K562 (cell line): ENCODE results near the gene MMP15. TPM values are rescaled to one million over a fixed set of nuclear protein-coding genes. Genes with fewer than 3 reads are reported as not detected.

ENCODE experiments used
- ATAC-seq: fragments of 200-7000 bp; cut with Tn5 transposase; 3 replicates; pipeline ENCODE4 v1.9.1; 2020; ENCODE audit warnings: moderate library complexity
- BruUV-seq: library from RNA; stranded (reverse); fragments of 400-500 nt; replicated peaks from 2 replicates; lab custom pipeline; 2021; lab: Mats Ljungman, UMichigan
- CTCF ChIA-PET: fragments of 300-600 bp; formaldehyde crosslinking; extraction: SDS; loops from one replicate; lab custom pipeline; 2021; ENCODE audit warnings: low intra/inter-chr PET ratio; lab: Yijun Ruan, JAX
- POLR2A ChIA-PET: fragments of 300-600, 350-650 bp; sonication (Branson Sonifier 250); formaldehyde crosslinking; extraction: SDS; loops from one replicate; lab custom pipeline; 2021; ENCODE audit warnings: antibody characterized with exemption, inconsistent platforms; lab: Yijun Ruan, JAX
- DNase-seq, 4 experiments: peaks; one replicate each; pipeline versions ENCODE4 v3.0.0 to v3.0.0-alpha.2; 2011 to 2018; ENCODE audit warnings: low spot score in 3 of 4, mixed read lengths in 3 of 4; ENCODE audit errors: extremely low read depth in 1 of 4
- FAIRE-seq: peaks from 2 replicates; lab custom pipeline; 2011; peaks lifted over from hg19 to GRCh38; lab: Jason Lieb, UNC
- H2AFZ ChIP-seq: 2 replicates; pipeline ENCODE4 v1.6.0; 2011; ENCODE audit warnings: low read depth, low read length, control low read depth, inconsistent platforms
- H3K27ac ChIP-seq: fragments of 200-600 bp; 3 replicates; pipeline ENCODE4 v1.8.0; 2011; ENCODE audit warnings: low read depth, mild to moderate bottlenecking, control low read depth, inconsistent platforms, low read length, moderate library complexity, mixed read lengths; ENCODE audit errors: extremely low read depth
- H3K27me3 ChIP-seq, 2 experiments: fragments of 300-600 bp in 1 of 2; 2 replicates in 1 of 2; 3 replicates in 1 of 2; pipeline versions ENCODE4 v1.6.0 to v1.8.0; 2011; ENCODE audit warnings: inconsistent platforms in 2 of 2, low read length in 2 of 2, mild to moderate bottlenecking in 1 of 2, mixed read lengths in 1 of 2, moderate library complexity in 1 of 2; ENCODE audit not compliant: control insufficient read depth in 2 of 2, insufficient read depth in 2 of 2
- H3K36me3 ChIP-seq: fragments of 300-600 bp; 3 replicates; pipeline ENCODE4 v1.8.0; 2011; ENCODE audit warnings: mild to moderate bottlenecking, low read length, inconsistent platforms; ENCODE audit not compliant: control insufficient read depth, insufficient read depth
- H3K4me1 ChIP-seq, 2 experiments: fragments of 200-600 bp in 1 of 2; replicated peaks in 1 of 2; 2 replicates in 1 of 2; 3 replicates in 1 of 2; pipeline versions ENCODE4 v1.5.1 to v1.8.0; 2011; ENCODE audit warnings: inconsistent platforms in 2 of 2, low read length in 2 of 2, mild to moderate bottlenecking in 1 of 2, mixed read lengths in 1 of 2, moderate library complexity in 1 of 2; ENCODE audit not compliant: control insufficient read depth in 2 of 2, insufficient read depth in 2 of 2
- H3K4me2 ChIP-seq: 2 replicates; pipeline ENCODE4 v1.6.1; 2011; ENCODE audit warnings: low read length, control low read depth, inconsistent platforms, mixed read lengths; ENCODE audit not compliant: insufficient read depth
- H3K4me3 ChIP-seq: fragments of 200-600 bp; sonication (generic), shearing (Covaris generic); 2 replicates; pipeline ENCODE4 v1.5.1; 2016; ENCODE audit warnings: control low read depth, inconsistent platforms
- H3K79me2 ChIP-seq: fragments of 200-600 bp; 3 replicates; pipeline ENCODE4 v1.8.0; 2011; ENCODE audit warnings: low read length, inconsistent platforms; ENCODE audit not compliant: control insufficient read depth, insufficient read depth
- H3K9ac ChIP-seq, 2 experiments: 2 replicates each; pipeline versions ENCODE4 v1.6.0 to v1.6.1; 2011; ENCODE audit warnings: low read depth in 2 of 2, low read length in 2 of 2, control low read depth in 1 of 2, inconsistent platforms in 1 of 2, mild to moderate bottlenecking in 1 of 2, mixed read lengths in 1 of 2; ENCODE audit not compliant: insufficient read depth in 1 of 2
- H3K9me1 ChIP-seq: one replicate; pipeline ENCODE4 v1.6.0; 2011; ENCODE audit warnings: inconsistent platforms, mild to moderate bottlenecking, low read length, moderate library complexity; ENCODE audit not compliant: control insufficient read depth, insufficient read depth
- H3K9me3 ChIP-seq: replicated peaks from 2 replicates; pipeline ENCODE4 v1.5.1; 2011; ENCODE audit warnings: low read depth, low read length, inconsistent platforms; ENCODE audit not compliant: control insufficient read depth, insufficient read depth
- H4K20me1 ChIP-seq: replicated peaks from 2 replicates; pipeline ENCODE4 v1.6.1; 2011; ENCODE audit warnings: low read length, inconsistent platforms, mixed read lengths; ENCODE audit not compliant: control insufficient read depth, insufficient read depth
- BCOR ChIP-seq: fragments of 450-650 bp; IDR thresholded peaks from 2 replicates; pipeline ENCODE4 v1.6.1; 2016
- MYNN ChIP-seq, 2 experiments: sonication (generic); formaldehyde crosslinking in 1 of 2; IDR thresholded peaks; 2 replicates each; pipeline versions ENCODE4 v1.5.0 to v1.6.1; 2016 to 2020; ENCODE audit warnings: antibody characterized with exemption in 1 of 2, missing genetic modification reagents in 1 of 2
- POLR2B ChIP-seq: fragments of 450-650 bp; IDR thresholded peaks from 2 replicates; pipeline ENCODE4 v1.6.1; 2018; ENCODE audit warnings: low read depth; ENCODE audit not compliant: partially characterized antibody
- RBFOX2 ChIP-seq: fragments of 200-400 bp; formaldehyde crosslinking; IDR thresholded peaks from 2 replicates; pipeline ENCODE4 v1.6.1; 2017; ENCODE audit warnings: low read depth, mild to moderate bottlenecking, low read length, moderate library complexity
- SREBF1 ChIP-seq: fragments of 150-350 bp; IDR thresholded peaks from 2 replicates; pipeline ENCODE4 v1.6.1; 2014; ENCODE audit warnings: antibody characterized with exemption, low read depth, low read length, borderline replicate concordance
- WGBS: fragments of 100-300 bp; shearing (Covaris generic); methylation state at CpG from one replicate; pipeline ENCODE4 v1.1.6; 2016; ENCODE audit warnings: low coverage, mixed read lengths; ENCODE audit not compliant: insufficient coverage; ENCODE audit errors: missing lambda C conversion rate; 5-methylcytosine and 5-hydroxymethylcytosine counted together
- in situ Hi-C: fragments of 300-500 bp; cut with MboI; formaldehyde crosslinking; loops from 4 replicates; pipeline ENCODE4 v1.15.0; 2018; ENCODE audit warnings: inconsistent platforms, mixed read lengths
- intact Hi-C: fragments of 100-400 bp; cut with micrococcal nuclease; formaldehyde crosslinking; loops from 2 replicates; pipeline ENCODE4 v1.14.2; 2022
- polyA plus RNA-seq, 8 experiments: library from polyadenylated mRNA; depleted of rRNA in 4 of 8; stranded (reverse) in 5 of 8; unstranded in 3 of 8; fragments of >200 nt; fragmentation: Nextera tagmentation in 2 of 8; fragmentation: Illumina TruSeq in 1 of 8; extraction: Ambion mirVana in 2 of 8; extraction: Trizol in 1 of 8; gene quantifications; 2 replicates each; pipeline versions ENCODE4 v1.2.1 to v1.2.3, GENCODE V29; 2011 to 2014; ENCODE audit warnings: inconsistent platforms in 1 of 8, missing spikeins in 1 of 8
- total RNA-seq, 7 experiments: library from RNA; depleted of rRNA in 6 of 7; stranded (reverse); fragments of >200 nt in 6 of 7; fragmentation: Illumina TruSeq in 2 of 7; extraction: Trizol in 2 of 7; gene quantifications; 2 replicates each; pipeline versions ENCODE4 v1.2.1 to v1.2.3, GENCODE V29; 2011 to 2021; ENCODE audit warnings: low replicate concordance in 1 of 7
- TF ChIP-seq, protein P1 (sequence below), 2 experiments: fragments of 450-650 bp in 1 of 2; sonication (generic) in 1 of 2; formaldehyde crosslinking in 1 of 2; IDR thresholded peaks; 2 replicates each; pipeline versions ENCODE4 v1.7.1 to v1.9.0; 2016 to 2022; ENCODE audit warnings: inconsistent platforms in 1 of 2, mild to moderate bottlenecking in 1 of 2, missing genetic modification reagents in 1 of 2
- TF ChIP-seq, protein P2 (sequence below): sonication (generic); formaldehyde crosslinking; IDR thresholded peaks from 2 replicates; pipeline ENCODE4 v1.8.1; 2022; ENCODE audit warnings: missing genetic modification reagents

Gene MMP15
- total and polyA plus RNA-seq, 9 of the 15 experiments (the other 6 are each of a cell fraction or from before 2014, with no cell fraction given) = 0.01 to 20.4 (median 5.5) TPM

DNA sequence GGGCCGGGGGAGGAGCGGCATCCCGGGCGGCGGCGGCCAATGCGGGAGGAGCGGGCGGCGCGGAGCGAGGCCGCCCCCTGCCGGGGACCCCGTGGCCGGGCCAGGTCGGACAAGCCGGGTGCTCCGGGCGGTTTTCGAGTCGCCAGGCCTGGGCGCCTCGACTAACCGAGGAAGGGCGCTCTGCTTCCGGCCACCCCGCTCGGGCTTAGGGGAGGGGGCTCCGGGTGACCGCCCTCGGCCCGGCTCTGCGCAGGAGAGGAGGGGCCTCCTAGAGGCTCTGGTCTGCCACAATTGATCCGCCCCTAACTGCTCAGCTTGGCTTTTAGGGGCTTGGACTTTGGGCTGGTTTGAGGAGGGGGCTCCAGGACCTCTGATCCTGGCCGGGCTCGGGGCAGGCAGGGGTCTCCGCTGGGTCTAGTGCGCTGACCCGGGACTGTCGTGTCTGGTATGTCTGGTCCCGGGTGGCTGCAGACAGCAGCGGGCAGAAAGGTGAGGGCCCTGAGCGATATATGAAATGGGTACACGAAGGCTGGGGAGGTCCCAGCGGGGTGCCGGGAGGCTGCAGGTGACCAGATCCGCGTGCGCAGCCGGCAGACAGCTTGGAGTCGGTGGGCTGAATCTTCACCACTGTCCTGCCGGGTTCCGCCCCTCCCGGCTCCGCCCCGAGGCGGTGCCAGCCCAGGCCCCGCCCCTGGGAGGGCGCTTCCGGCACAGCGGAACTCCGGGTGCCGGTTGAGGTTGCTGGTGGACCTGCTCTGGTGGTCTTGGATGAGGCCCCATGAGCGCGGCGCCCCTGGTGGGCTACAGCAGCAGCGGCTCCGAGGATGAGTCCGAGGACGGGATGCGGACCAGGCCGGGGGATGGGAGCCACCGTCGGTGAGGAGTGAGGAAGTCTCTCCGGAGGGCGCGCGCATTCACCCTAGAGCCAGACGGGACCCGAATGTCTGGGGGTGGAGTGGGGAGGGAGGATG, 24.6 kb upstream of the MMP15 start, which contains the start of gene USB1:
Gene USB1 (plus strand): TSS at position 702 of the 971 bp plus-strand sequence. CDS start 77 bp downstream, at position 779.
- ChIA-PET POLR2A (interaction anchor here (0.6 to 0.8 kb wide), 3 partner anchors 24 to 128 kb away, joined by 3 read pairs; partner anchors contain the start of gene CFAP20), CTCF (interaction anchor here (0.5 to 3.2 kb wide), 4 partner anchors 93 to 244 kb away, joined by 3 to 33 read pairs (median 4); no protein-coding TSS in a partner anchor)
- no peaks in the 10 kb centered on the region for H3K27me3 ChIP-seq
- peak within 1 kb of the TSS; percentile 71 for H3K27ac ChIP-seq
- DNase-seq (peak; percentile 93 to 96 (median 95)), FAIRE-seq (peak; percentile 93), ATAC-seq (peak; percentile 94)
- peaks cover 21 to 31% of the 10 kb centered on the region in 2 experiments; a peak in 4 of 5 replicates for H3K4me1 ChIP-seq
- no TSS peak for BruUV-seq
- H3K79me2 ChIP-seq = peaks cover 6% of the 10 kb centered on the region; the same call in 2 of the 3 replicates
- peaks cover 38% of the 10 kb centered on the region; the same call in 1 of the 3 replicates for H3K36me3 ChIP-seq
- no peaks in the 10 kb centered on the region for H3K9me3 ChIP-seq
- WGBS = 0% methylated on average over 36 of the region's 81 CpGs
- peak within 1 kb of the TSS; percentile 67 to 96 for H3K9ac ChIP-seq
- H3K4me3 ChIP-seq = peak within 1 kb of the TSS; percentile 94
- in situ Hi-C loops = loop anchor here (5.0 to 10.0 kb wide), 2 partner anchors 99 to 246 kb away; no protein-coding TSS in a partner anchor
- no peaks in the 10 kb centered on the region for H3K9me1 ChIP-seq
- H2AFZ ChIP-seq = peak within 1 kb of the TSS; percentile 96
- intact Hi-C loops = loop anchor here (1.0 to 10.0 kb wide), 5 partner anchors 54 to 426 kb away; partner anchors contain the start of gene KATNB1
- H4K20me1 ChIP-seq = peaks cover 5% of the 10 kb centered on the region
- H3K4me2 ChIP-seq = peak within 1 kb of the TSS; percentile 84
- TF ChIP-seq, protein P1, sequence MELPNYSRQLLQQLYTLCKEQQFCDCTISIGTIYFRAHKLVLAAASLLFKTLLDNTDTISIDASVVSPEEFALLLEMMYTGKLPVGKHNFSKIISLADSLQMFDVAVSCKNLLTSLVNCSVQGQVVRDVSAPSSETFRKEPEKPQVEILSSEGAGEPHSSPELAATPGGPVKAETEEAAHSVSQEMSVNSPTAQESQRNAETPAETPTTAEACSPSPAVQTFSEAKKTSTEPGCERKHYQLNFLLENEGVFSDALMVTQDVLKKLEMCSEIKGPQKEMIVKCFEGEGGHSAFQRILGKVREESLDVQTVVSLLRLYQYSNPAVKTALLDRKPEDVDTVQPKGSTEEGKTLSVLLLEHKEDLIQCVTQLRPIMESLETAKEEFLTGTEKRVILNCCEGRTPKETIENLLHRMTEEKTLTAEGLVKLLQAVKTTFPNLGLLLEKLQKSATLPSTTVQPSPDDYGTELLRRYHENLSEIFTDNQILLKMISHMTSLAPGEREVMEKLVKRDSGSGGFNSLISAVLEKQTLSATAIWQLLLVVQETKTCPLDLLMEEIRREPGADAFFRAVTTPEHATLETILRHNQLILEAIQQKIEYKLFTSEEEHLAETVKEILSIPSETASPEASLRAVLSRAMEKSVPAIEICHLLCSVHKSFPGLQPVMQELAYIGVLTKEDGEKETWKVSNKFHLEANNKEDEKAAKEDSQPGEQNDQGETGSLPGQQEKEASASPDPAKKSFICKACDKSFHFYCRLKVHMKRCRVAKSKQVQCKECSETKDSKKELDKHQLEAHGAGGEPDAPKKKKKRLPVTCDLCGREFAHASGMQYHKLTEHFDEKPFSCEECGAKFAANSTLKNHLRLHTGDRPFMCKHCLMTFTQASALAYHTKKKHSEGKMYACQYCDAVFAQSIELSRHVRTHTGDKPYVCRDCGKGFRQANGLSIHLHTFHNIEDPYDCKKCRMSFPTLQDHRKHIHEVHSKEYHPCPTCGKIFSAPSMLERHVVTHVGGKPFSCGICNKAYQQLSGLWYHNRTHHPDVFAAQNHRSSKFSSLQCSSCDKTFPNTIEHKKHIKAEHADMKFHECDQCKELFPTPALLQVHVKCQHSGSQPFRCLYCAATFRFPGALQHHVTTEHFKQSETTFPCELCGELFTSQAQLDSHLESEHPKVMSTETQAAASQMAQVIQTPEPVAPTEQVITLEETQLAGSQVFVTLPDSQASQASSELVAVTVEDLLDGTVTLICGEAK (IDR thresholded peaks at IDR 0.05) = peak; percentile 83
- TF ChIP-seq, protein P1 (CRISPR knock-in tag; IDR thresholded peaks at IDR 0.05) = no peak
- TF ChIP-seq POLR2B = peak; percentile 79
- TF ChIP-seq, protein P2, sequence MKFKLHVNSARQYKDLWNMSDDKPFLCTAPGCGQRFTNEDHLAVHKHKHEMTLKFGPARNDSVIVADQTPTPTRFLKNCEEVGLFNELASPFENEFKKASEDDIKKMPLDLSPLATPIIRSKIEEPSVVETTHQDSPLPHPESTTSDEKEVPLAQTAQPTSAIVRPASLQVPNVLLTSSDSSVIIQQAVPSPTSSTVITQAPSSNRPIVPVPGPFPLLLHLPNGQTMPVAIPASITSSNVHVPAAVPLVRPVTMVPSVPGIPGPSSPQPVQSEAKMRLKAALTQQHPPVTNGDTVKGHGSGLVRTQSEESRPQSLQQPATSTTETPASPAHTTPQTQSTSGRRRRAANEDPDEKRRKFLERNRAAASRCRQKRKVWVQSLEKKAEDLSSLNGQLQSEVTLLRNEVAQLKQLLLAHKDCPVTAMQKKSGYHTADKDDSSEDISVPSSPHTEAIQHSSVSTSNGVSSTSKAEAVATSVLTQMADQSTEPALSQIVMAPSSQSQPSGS (CRISPR knock-in tag) = 0 out of 2 replicates have a peak, but pooled peaks have one; percentile 13
- TF ChIP-seq BCOR = peak; percentile 55; the same call in 1 of the 2 replicates
- no peak for TF ChIP-seq MYNN (IDR thresholded peaks at IDR 0.05)
- no peak for TF ChIP-seq MYNN (CRISPR knock-in tag; IDR thresholded peaks at IDR 0.05)
- peak; percentile 85 for TF ChIP-seq RBFOX2
- TF ChIP-seq SREBF1 = no peak
